ENCODE measurements around the gene CSF3. TPM values are rescaled to one million over a fixed set of nuclear protein-coding genes. Genes with fewer than 3 reads are reported as not detected.

CSF3 gene
- total and polyA plus RNA-seq, 4 donors, result not detected

DNA sequence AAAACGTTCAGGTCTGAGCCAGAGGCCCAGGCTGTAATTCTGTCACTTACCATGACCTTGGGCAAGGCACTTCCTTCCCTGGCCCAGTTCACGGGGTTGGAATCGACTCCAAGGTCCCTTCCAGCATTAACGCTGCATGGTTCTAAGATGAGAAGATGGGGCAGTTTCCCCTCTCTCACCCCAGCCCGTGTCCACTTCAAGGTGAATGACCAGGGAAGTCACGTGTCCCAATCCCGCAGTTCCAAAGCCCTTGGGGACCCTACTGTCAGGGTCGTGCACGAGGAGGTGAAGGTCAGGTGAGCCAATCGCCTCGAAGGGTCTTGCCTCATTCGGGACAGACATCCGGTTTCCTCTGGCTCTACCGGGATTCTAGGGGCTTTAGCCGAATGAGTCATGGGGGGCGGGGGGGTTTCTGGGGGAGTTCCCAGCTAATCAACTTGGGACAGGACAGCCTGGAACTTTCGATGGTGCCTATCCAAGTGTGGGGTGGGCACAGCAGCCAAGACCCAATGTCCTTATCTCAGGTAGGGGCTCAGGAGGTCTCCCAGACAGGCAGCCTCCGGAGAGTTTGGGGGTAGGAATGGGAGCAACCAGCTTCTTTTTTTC is 762 bp upstream of the CSF3 start:
- Histone ChIP-seq H3K27ac (ENCODE audit: low read depth in 1 of 2, low read length in 2 of 2) (no peak overlapping the region), H3K9ac (ENCODE audit: low read depth in 1 of 2, low read length in 2 of 2) (no peak overlapping the region), H3K27me3 (ENCODE audit: control insufficient read depth in 4 of 4, insufficient read depth in 4 of 4, low read length in 3 of 4) (no peaks in the 10 kb centered on the region), H3K36me3 (ENCODE audit: control insufficient read depth in 4 of 4, insufficient read depth in 3 of 4, low read depth in 1 of 4, low read length in 3 of 4) (no peaks in the 10 kb centered on the region), H3K9me3 (ENCODE audit: control insufficient read depth in 4 of 4, low read length in 3 of 4) (no peaks in the 10 kb centered on the region), H3K4me3 (ENCODE audit: low read depth in 1 of 3, low read length in 3 of 3) (no peak overlapping the region), H3K4me1 (ENCODE audit: control insufficient read depth in 4 of 4, insufficient read depth in 4 of 4, low read length in 3 of 4) (peaks cover 0 to 9% (median 0%) of the 10 kb centered on the region in 4 donors)
- TF ChIP-seq NR2F2 (IDR thresholded peaks at IDR 0.05), result no peak
- TF ChIP-seq FOXA2 (IDR thresholded peaks at IDR 0.05), result no peak
- TF ChIP-seq RAD21 (IDR thresholded peaks at IDR 0.05), result no peak
- TF ChIP-seq HNF4G (IDR thresholded peaks at IDR 0.05), result no peak
- no peak for TF ChIP-seq FOXA1 (IDR thresholded peaks at IDR 0.05)
- TF ChIP-seq, protein P1, sequence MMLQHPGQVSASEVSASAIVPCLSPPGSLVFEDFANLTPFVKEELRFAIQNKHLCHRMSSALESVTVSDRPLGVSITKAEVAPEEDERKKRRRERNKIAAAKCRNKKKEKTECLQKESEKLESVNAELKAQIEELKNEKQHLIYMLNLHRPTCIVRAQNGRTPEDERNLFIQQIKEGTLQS (IDR thresholded peaks at IDR 0.05), result no peak
- TF ChIP-seq, protein P2, sequence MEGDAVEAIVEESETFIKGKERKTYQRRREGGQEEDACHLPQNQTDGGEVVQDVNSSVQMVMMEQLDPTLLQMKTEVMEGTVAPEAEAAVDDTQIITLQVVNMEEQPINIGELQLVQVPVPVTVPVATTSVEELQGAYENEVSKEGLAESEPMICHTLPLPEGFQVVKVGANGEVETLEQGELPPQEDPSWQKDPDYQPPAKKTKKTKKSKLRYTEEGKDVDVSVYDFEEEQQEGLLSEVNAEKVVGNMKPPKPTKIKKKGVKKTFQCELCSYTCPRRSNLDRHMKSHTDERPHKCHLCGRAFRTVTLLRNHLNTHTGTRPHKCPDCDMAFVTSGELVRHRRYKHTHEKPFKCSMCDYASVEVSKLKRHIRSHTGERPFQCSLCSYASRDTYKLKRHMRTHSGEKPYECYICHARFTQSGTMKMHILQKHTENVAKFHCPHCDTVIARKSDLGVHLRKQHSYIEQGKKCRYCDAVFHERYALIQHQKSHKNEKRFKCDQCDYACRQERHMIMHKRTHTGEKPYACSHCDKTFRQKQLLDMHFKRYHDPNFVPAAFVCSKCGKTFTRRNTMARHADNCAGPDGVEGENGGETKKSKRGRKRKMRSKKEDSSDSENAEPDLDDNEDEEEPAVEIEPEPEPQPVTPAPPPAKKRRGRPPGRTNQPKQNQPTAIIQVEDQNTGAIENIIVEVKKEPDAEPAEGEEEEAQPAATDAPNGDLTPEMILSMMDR (IDR thresholded peaks at IDR 0.05; ENCODE audit: low read depth, low read length, missing input control), result no peak
- TF ChIP-seq, protein P3, sequence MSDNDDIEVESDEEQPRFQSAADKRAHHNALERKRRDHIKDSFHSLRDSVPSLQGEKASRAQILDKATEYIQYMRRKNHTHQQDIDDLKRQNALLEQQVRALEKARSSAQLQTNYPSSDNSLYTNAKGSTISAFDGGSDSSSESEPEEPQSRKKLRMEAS (IDR thresholded peaks at IDR 0.05), result no peak
- TF ChIP-seq YY1 (IDR thresholded peaks at IDR 0.05), result no peak
- DNase-seq (ENCODE audit: low spot score), result no peak
- WGBS, result 43% methylated on average over 18 of the region's 18 CpGs

DNA sequence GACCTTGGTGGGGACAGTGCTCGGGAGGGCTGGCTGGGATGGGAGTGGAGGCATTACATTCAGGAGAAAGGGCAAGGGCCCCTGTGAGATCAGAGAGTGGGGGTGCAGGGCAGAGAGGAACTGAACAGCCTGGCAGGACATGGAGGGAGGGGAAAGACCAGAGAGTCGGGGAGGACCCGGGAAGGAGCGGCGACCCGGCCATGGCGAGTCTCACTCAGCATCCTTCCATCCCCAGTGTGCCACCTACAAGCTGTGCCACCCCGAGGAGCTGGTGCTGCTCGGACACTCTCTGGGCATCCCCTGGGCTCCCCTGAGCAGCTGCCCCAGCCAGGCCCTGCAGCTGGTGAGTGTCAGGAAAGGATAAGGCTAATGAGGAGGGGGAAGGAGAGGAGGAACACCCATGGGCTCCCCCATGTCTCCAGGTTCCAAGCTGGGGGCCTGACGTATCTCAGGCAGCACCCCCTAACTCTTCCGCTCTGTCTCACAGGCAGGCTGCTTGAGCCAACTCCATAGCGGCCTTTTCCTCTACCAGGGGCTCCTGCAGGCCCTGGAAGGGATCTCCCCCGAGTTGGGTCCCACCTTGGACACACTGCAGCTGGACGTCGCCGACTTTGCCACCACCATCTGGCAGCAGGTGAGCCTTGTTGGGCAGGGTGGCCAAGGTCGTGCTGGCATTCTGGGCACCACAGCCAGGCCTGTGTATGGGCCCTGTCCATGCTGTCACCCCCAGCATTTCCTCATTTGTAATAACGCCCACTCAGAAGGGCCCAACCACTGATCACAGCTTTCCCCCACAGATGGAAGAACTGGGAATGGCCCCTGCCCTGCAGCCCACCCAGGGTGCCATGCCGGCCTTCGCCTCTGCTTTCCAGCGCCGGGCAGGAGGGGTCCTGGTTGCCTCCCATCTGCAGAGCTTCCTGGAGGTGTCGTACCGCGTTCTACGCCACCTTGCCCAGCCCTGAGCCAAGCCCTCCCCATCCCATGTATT is 1.1 kb downstream of the CSF3 start:
- H3K27ac ChIP-seq (ENCODE audit: low read depth in 1 of 2, low read length in 2 of 2), result no peak overlapping the region
- no peaks in the 10 kb centered on the region for H3K9me3 ChIP-seq (ENCODE audit: control insufficient read depth in 4 of 4, low read length in 3 of 4)
- no peak for DNase-seq (ENCODE audit: low spot score)
- peaks cover 0 to 6% (median 0%) of the 10 kb centered on the region in 4 donors for H3K36me3 ChIP-seq (ENCODE audit: control insufficient read depth in 4 of 4, insufficient read depth in 3 of 4, low read depth in 1 of 4, low read length in 3 of 4)
- no peak overlapping the region for H3K9ac ChIP-seq (ENCODE audit: low read depth in 1 of 2, low read length in 2 of 2)
- no peaks in the 10 kb centered on the region for H3K27me3 ChIP-seq (ENCODE audit: control insufficient read depth in 4 of 4, insufficient read depth in 4 of 4, low read length in 3 of 4)
- H3K4me3 ChIP-seq (ENCODE audit: low read depth in 1 of 3, low read length in 3 of 3), result no peak overlapping the region
- H3K4me1 ChIP-seq (ENCODE audit: control insufficient read depth in 4 of 4, insufficient read depth in 4 of 4, low read length in 3 of 4), result peaks cover 0 to 9% (median 0%) of the 10 kb centered on the region in 4 donors
- TF ChIP-seq, protein P3 (IDR thresholded peaks at IDR 0.05), result no peak
- TF ChIP-seq, protein P4, sequence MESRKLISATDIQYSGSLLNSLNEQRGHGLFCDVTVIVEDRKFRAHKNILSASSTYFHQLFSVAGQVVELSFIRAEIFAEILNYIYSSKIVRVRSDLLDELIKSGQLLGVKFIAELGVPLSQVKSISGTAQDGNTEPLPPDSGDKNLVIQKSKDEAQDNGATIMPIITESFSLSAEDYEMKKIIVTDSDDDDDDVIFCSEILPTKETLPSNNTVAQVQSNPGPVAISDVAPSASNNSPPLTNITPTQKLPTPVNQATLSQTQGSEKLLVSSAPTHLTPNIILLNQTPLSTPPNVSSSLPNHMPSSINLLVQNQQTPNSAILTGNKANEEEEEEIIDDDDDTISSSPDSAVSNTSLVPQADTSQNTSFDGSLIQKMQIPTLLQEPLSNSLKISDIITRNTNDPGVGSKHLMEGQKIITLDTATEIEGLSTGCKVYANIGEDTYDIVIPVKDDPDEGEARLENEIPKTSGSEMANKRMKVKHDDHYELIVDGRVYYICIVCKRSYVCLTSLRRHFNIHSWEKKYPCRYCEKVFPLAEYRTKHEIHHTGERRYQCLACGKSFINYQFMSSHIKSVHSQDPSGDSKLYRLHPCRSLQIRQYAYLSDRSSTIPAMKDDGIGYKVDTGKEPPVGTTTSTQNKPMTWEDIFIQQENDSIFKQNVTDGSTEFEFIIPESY (IDR thresholded peaks at IDR 0.05), result no peak
- TF ChIP-seq TAF1 (conservative IDR thresholded peaks at IDR 0.05), result no peak
- TF ChIP-seq YY1 (IDR thresholded peaks at IDR 0.05), result no peak
- TF ChIP-seq RXRA (IDR thresholded peaks at IDR 0.05), result no peak
- no peak for TF ChIP-seq NR2F2 (IDR thresholded peaks at IDR 0.05)
- TF ChIP-seq, protein P2 (IDR thresholded peaks at IDR 0.05; ENCODE audit: low read depth, low read length, missing input control), result no peak
- TF ChIP-seq, protein P1 (IDR thresholded peaks at IDR 0.05), result no peak
- TF ChIP-seq HNF4A (conservative IDR thresholded peaks at IDR 0.05), result no peak
- TF ChIP-seq FOXA2 (IDR thresholded peaks at IDR 0.05), result no peak
- TF ChIP-seq EGR1 (IDR thresholded peaks at IDR 0.05; ENCODE audit: low read depth in 2 of 2), result no peak
- no peak for TF ChIP-seq FOXA1 (IDR thresholded peaks at IDR 0.05)
- TF ChIP-seq HNF4G (IDR thresholded peaks at IDR 0.05), result no peak
- 82% methylated on average over 26 of the region's 26 CpGs for WGBS

Measured in liver (tissue), 9 donors.